ENCODE measurements around the gene GRIN2C. TPM values are rescaled to one million over a fixed set of nuclear protein-coding genes. Genes with fewer than 3 reads are reported as not detected.

GRIN2C gene
- total and polyA plus RNA-seq, 2 donors (not counting 1 experiment from before 2014, with no cell fraction given) = 0.03 TPM; not detected in 1

DNA sequence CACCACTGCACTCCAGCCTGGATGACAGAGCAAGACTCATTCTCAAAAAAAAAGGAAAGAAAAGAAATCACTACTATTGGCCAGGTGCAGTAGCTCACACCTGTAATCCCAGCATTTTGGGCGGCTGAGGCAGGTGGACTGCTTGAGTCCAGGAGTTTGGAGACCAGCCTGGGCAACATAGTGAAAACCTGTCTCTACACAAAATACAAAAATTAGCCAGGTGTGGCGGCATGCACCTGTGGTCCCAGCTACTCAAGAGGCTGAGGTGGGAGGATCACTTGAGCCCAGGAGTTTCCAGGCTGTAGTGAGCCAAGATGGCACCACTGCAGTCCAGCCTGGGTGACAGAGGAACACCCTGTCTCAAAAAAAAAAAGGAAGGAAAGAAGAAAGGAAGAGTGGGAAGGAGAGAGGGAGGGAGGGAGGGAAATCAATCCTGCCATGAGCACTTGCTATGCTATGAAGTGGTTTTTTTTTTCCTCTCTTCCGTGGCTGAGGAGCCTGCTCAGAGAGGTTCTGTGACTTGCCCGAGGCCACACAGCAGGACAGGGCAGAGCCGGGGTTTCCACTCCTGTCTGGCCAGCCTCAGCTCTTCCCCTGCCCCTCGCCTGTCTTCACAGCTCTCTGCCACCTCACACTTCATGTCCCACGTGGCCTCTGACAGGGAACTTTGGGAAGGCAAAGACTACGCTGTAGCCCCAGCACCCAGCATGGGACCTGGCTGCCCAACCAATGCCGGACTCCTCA is 10.9 kb downstream of the GRIN2C start:
- TF ChIP-seq EZH2 (IDR thresholded peaks at IDR 0.05; ENCODE audit: borderline replicate concordance, insufficient read depth, low read depth, low read length, poor library complexity, severe bottlenecking) = no peak
- TF ChIP-seq, protein P1, sequence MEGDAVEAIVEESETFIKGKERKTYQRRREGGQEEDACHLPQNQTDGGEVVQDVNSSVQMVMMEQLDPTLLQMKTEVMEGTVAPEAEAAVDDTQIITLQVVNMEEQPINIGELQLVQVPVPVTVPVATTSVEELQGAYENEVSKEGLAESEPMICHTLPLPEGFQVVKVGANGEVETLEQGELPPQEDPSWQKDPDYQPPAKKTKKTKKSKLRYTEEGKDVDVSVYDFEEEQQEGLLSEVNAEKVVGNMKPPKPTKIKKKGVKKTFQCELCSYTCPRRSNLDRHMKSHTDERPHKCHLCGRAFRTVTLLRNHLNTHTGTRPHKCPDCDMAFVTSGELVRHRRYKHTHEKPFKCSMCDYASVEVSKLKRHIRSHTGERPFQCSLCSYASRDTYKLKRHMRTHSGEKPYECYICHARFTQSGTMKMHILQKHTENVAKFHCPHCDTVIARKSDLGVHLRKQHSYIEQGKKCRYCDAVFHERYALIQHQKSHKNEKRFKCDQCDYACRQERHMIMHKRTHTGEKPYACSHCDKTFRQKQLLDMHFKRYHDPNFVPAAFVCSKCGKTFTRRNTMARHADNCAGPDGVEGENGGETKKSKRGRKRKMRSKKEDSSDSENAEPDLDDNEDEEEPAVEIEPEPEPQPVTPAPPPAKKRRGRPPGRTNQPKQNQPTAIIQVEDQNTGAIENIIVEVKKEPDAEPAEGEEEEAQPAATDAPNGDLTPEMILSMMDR (IDR thresholded peaks at IDR 0.05) = no peak
- Histone ChIP-seq H3K4me2 (replicated peaks; ENCODE audit: low read depth, low read length, poor library complexity, severe bottlenecking) (no peak overlapping the region), H3K4me1 (ENCODE audit: control insufficient read depth in 2 of 2, insufficient read depth in 2 of 2, low read length in 2 of 2) (peaks cover 6 to 16% of the 10 kb centered on the region in 2 donors), H3K36me3 (replicated peaks in 1 of 2; ENCODE audit: control extremely low read depth in 1 of 2, control insufficient read depth in 1 of 2, extremely low read depth in 1 of 2, insufficient read depth in 2 of 2, low read length in 1 of 2) (no peaks in the 10 kb centered on the region), H3K27ac (ENCODE audit: low read length in 2 of 2) (no peak overlapping the region), H2AFZ (ENCODE audit: insufficient read depth, low read depth, low read length, poor library complexity, severe bottlenecking) (no peak overlapping the region), H3K9ac (ENCODE audit: low read length) (no peak overlapping the region), H3K79me2 (ENCODE audit: control insufficient read depth, insufficient read depth, low read length) (no peaks in the 10 kb centered on the region), H3K9me3 (ENCODE audit: control extremely low read depth in 1 of 3, control insufficient read depth in 2 of 3, insufficient read depth in 1 of 3, low read length in 2 of 3) (peaks cover 0 to 12% (median 0%) of the 10 kb centered on the region in 3 donors), H4K20me1 (ENCODE audit: control insufficient read depth, insufficient read depth, low read length, poor library complexity, severe bottlenecking) (no peaks in the 10 kb centered on the region), H3K27me3 (replicated peaks in 1 of 4; ENCODE audit: control extremely low read depth in 1 of 4, control insufficient read depth in 3 of 4, insufficient read depth in 4 of 4, low read length in 3 of 4) (peaks cover 0 to 46% (median 19%) of the 10 kb centered on the region in 4 experiments), H3K4me3 (ENCODE audit: control extremely low read depth in 1 of 5, extremely low read depth in 1 of 5, insufficient read depth in 1 of 5, low read depth in 2 of 5, low read length in 4 of 5) (no peak overlapping the region)
- Mint-ChIP-seq H3K27ac (no peak overlapping the region), H3K4me3 (no peak overlapping the region), H3K27me3 (peaks cover 43% of the 10 kb centered on the region), H3K4me1 (peaks cover 7% of the 10 kb centered on the region), H3K9me3 (ENCODE audit: insufficient read depth) (no peaks in the 10 kb centered on the region)
- 61% methylated on average over 7 of the region's 9 CpGs for WGBS (ENCODE audit: insufficient coverage)
- ChIA-PET CTCF (no interaction called here), POLR2A (no interaction called here)
- intact Hi-C loops (cut with micrococcal nuclease) = no loop called here
- no peak for ATAC-seq (ENCODE audit: low read depth)
- DNase-seq = no peak

DNA sequence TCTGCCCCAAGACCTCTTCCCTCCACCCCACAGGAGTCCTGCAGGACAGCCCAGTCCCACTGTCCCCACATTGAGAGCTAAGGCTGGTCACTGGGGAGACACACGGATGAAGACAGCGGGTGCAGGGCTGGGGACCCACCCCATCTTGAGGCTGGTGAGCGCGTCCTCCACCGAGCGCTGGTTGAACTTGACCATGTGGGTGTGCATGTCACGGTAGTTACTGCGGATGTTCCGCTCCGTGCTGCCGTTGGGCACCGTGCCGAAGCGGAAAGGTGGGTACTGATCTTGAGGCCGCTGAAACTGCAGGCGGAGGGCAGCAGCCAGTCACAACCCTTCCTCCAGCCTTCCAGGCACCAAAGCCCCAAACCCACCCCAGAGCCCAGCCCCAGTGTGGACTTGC is 13.1 kb downstream of the GRIN2C start:
- no peak overlapping the region for H3K4me3 Mint-ChIP-seq
- intact Hi-C loops (cut with micrococcal nuclease) = no loop called here
- Histone ChIP-seq H3K9ac (ENCODE audit: low read length) (no peak overlapping the region), H3K27ac (ENCODE audit: low read length in 2 of 2) (no peak overlapping the region), H3K4me1 (ENCODE audit: control insufficient read depth in 2 of 2, insufficient read depth in 2 of 2, low read length in 2 of 2) (peaks cover 13 to 15% of the 10 kb centered on the region in 2 donors), H3K9me3 (ENCODE audit: control extremely low read depth in 1 of 3, control insufficient read depth in 2 of 3, insufficient read depth in 1 of 3, low read length in 2 of 3) (peaks cover 0 to 17% (median 0%) of the 10 kb centered on the region in 3 donors), H3K4me2 (replicated peaks; ENCODE audit: low read depth, low read length, poor library complexity, severe bottlenecking) (no peak overlapping the region), H3K79me2 (ENCODE audit: control insufficient read depth, insufficient read depth, low read length) (no peaks in the 10 kb centered on the region), H4K20me1 (ENCODE audit: control insufficient read depth, insufficient read depth, low read length, poor library complexity, severe bottlenecking) (no peaks in the 10 kb centered on the region), H3K36me3 (replicated peaks in 1 of 2; ENCODE audit: control extremely low read depth in 1 of 2, control insufficient read depth in 1 of 2, extremely low read depth in 1 of 2, insufficient read depth in 2 of 2, low read length in 1 of 2) (no peaks in the 10 kb centered on the region), H2AFZ (ENCODE audit: insufficient read depth, low read depth, low read length, poor library complexity, severe bottlenecking) (no peak overlapping the region), H3K4me3 (ENCODE audit: control extremely low read depth in 1 of 5, extremely low read depth in 1 of 5, insufficient read depth in 1 of 5, low read depth in 2 of 5, low read length in 4 of 5) (no peak overlapping the region), H3K27me3 (replicated peaks in 1 of 4; ENCODE audit: control extremely low read depth in 1 of 4, control insufficient read depth in 3 of 4, insufficient read depth in 4 of 4, low read length in 3 of 4) (peaks cover 0 to 42% (median 15%) of the 10 kb centered on the region in 4 experiments)
- peaks cover 33% of the 10 kb centered on the region for H3K27me3 Mint-ChIP-seq
- H3K27ac Mint-ChIP-seq = no peak overlapping the region
- WGBS (ENCODE audit: insufficient coverage) = 96% methylated on average over 14 of the region's 16 CpGs
- H3K9me3 Mint-ChIP-seq (ENCODE audit: insufficient read depth) = no peaks in the 10 kb centered on the region
- ChIA-PET CTCF (interaction anchor here (0.9 to 2.4 kb wide), 2 partner anchors 16 to 55 kb away, joined by 3 to 8 read pairs; no protein-coding TSS in a partner anchor), POLR2A (interaction anchor here (0.6 kb wide), 1 partner anchor 204 kb away, joined by 3 read pairs; no protein-coding TSS in a partner anchor)
- TF ChIP-seq, protein P1 (IDR thresholded peaks at IDR 0.05) = no peak
- no peak for TF ChIP-seq EZH2 (IDR thresholded peaks at IDR 0.05; ENCODE audit: borderline replicate concordance, insufficient read depth, low read depth, low read length, poor library complexity, severe bottlenecking)
- H3K4me1 Mint-ChIP-seq = peaks cover 11% of the 10 kb centered on the region
- no peak for ATAC-seq (ENCODE audit: low read depth)
- DNase-seq = no peak
